ENCODE results near the gene PSTK. TPM values are rescaled to one million over a fixed set of nuclear protein-coding genes. Genes with fewer than 3 reads are reported as not detected.

Gene PSTK
- total and polyA plus RNA-seq, 10 of the 15 experiments (the other 5 are each of a cell fraction or from before 2014, with no cell fraction given), result 1.8 to 7.1 (median 3.4) TPM

DNA sequence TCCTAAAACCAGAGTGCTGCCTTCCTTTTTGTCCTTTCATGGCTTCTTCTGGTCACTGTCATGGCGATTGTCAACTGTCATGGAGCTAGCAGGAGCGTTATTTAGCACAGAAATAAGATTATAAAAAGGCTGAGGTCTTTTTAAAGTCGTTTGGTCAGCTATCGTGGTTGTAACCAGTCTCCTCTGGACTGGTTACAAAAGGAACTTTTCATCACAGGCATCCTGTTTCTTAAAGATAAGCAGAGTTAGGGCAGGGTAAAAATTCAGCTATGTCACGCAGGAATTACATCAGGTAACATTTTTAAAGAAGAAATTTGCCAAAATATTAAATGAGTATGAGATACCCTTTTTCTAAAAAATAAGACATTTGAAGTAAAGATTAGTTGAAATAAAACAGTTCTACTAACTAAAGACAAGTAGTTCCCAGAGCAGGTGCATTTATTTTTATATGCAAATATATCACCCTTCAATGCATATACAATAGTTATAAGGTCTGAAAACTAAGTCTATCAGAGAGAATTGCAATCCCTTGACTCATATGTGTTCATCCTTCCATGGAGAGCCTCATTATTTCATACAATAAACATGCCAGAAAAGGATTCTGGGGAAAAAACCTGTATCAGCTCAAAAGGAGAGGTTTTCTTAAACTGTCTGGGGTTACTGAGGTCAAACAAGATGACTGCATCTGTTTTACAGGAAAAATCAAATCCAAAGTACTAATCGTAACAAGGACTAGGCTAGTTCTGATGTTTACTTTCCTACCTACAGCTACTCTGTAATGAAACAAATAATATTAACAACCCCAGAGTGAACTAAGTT is 48.9 kb upstream of the PSTK start:
- Histone ChIP-seq H3K36me3 (ENCODE audit: control insufficient read depth in 2 of 2, insufficient read depth in 2 of 2, low read length in 1 of 2) (peaks cover 0 to 10% of the 10 kb centered on the region in 2 experiments; a peak in 1 of 4 replicates), H3K79me2 (ENCODE audit: control insufficient read depth, insufficient read depth, low read length) (no peaks in the 10 kb centered on the region), H3K4me2 (ENCODE audit: control insufficient read depth, insufficient read depth) (no peak overlapping the region), H3K9ac (ENCODE audit: control insufficient read depth, insufficient read depth, low read length) (no peak overlapping the region), H4K20me1 (ENCODE audit: control insufficient read depth, insufficient read depth) (no peaks in the 10 kb centered on the region), H3K27ac (ENCODE audit: control insufficient read depth, insufficient read depth) (no peak overlapping the region), H3K27me3 (replicated peaks in 1 of 2; ENCODE audit: control insufficient read depth in 2 of 2, insufficient read depth in 2 of 2, low read length in 1 of 2) (no peaks in the 10 kb centered on the region), H3K4me3 (no peak overlapping the region), H3K9me3 (replicated peaks; ENCODE audit: control insufficient read depth, insufficient read depth, low read length) (no peaks in the 10 kb centered on the region), H2AFZ (ENCODE audit: control insufficient read depth, low read depth, low read length) (no peak overlapping the region), H3K4me1 (ENCODE audit: control insufficient read depth, insufficient read depth, low read length) (no peaks in the 10 kb centered on the region)
- DNase-seq (ENCODE audit: low read depth, low spot score), result no peak
- ChIA-PET CTCF (no interaction called here), RAD21 (ENCODE audit: unreplicated experiment) (no interaction called here), SMC1A (ENCODE audit: uncharacterized antibody, unreplicated experiment) (no interaction called here), POLR2A (no interaction called here)
- TF ChIP-seq EP300 (IDR thresholded peaks at IDR 0.05; ENCODE audit: borderline replicate concordance in 1 of 2, control insufficient read depth in 1 of 2, low read depth in 2 of 2, low read length in 2 of 2) (no peak), PML (IDR thresholded peaks at IDR 0.05; ENCODE audit: low read length) (no peak), NR2C1 (IDR thresholded peaks at IDR 0.05) (no peak), STAT3 (IDR thresholded peaks at IDR 0.05; ENCODE audit: low read depth, low read length) (no peak), POLR2A (IDR thresholded peaks at IDR 0.05; ENCODE audit: low read depth, low read length) (no peak)
- ATAC-seq, result no peak
- intact Hi-C loops (cut with micrococcal nuclease; ENCODE audit: unreplicated experiment) (no loop called here), in situ Hi-C loops (cut with MboI) (no loop called here)
- 87% methylated on average over 6 of the region's 6 CpGs for WGBS (ENCODE audit: insufficient coverage, insufficient replicate concordance, low lambda C conversion rate, missing lambda C conversion rate)
- FAIRE-seq, result no peak
- BruUV-seq (replicated peaks), result no TSS peak

DNA sequence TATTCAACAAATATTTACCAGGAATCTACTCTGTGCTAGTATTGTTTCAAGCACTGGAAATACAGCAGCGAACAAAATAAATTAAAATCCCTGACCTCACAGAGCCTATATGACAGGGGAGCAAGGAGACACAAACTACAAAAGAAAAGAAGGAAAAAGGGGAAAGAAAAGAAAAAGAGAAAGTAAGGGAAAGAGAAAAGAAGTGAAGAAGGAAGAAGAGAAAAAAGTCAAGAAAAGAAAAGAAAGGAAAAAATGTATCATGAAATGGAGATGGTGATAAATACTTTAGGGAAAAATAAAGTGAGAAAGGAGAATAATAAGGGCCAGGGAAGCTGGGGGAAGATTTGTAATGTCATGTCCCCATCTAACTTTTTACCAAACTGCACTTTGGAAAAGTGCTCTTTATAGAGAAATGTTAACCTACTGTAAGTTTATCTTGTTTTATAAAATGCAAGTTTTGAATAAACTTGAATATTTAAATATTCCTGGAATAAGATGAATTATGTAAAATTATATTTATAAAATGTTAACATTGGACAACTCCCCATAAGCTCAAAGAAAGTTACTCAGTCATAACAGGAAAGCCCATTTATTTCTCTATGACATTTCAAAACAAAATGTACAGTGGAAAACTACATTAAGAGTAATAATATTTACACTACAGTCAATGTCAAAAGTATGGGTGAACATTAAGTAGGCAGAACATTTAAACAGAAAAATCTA is 40.9 kb upstream of the PSTK start:
- POLR2A ChIA-PET, result no interaction called here
- no TSS peak for BruUV-seq (replicated peaks)
- Histone ChIP-seq H3K27me3 (replicated peaks in 1 of 2; ENCODE audit: control insufficient read depth in 2 of 2, insufficient read depth in 2 of 2, low read length in 1 of 2) (no peaks in the 10 kb centered on the region), H3K27ac (ENCODE audit: control insufficient read depth, insufficient read depth) (no peak overlapping the region), H4K20me1 (ENCODE audit: control insufficient read depth, insufficient read depth) (no peaks in the 10 kb centered on the region), H3K36me3 (ENCODE audit: control insufficient read depth in 2 of 2, insufficient read depth in 2 of 2, low read length in 1 of 2) (peaks cover 0 to 10% of the 10 kb centered on the region in 2 experiments; a peak in 2 of 4 replicates), H3K4me2 (ENCODE audit: control insufficient read depth, insufficient read depth) (no peak overlapping the region), H3K4me1 (ENCODE audit: control insufficient read depth, insufficient read depth, low read length) (no peaks in the 10 kb centered on the region), H3K4me3 (no peak overlapping the region), H3K9me3 (replicated peaks; ENCODE audit: control insufficient read depth, insufficient read depth, low read length) (no peaks in the 10 kb centered on the region), H2AFZ (ENCODE audit: control insufficient read depth, low read depth, low read length) (no peak overlapping the region), H3K79me2 (ENCODE audit: control insufficient read depth, insufficient read depth, low read length) (no peaks in the 10 kb centered on the region), H3K9ac (ENCODE audit: control insufficient read depth, insufficient read depth, low read length) (no peak overlapping the region)
- SMC1A ChIA-PET (ENCODE audit: uncharacterized antibody, unreplicated experiment), result no interaction called here
- RAD21 ChIA-PET (ENCODE audit: unreplicated experiment), result no interaction called here
- in situ Hi-C loops (cut with MboI), result no loop called here
- FAIRE-seq (peak; percentile 35), ATAC-seq (no peak), DNase-seq (ENCODE audit: low read depth, low spot score) (no peak)
- WGBS (ENCODE audit: insufficient coverage, insufficient replicate concordance, low lambda C conversion rate, missing lambda C conversion rate), result 100% methylated on average over 1 of the region's 1 CpG
- CTCF ChIA-PET, result interaction anchor here (0.6 kb wide), 1 partner anchor 256 kb away, joined by 3 read pairs; no protein-coding TSS in a partner anchor
- intact Hi-C loops (cut with micrococcal nuclease; ENCODE audit: unreplicated experiment), result no loop called here
- TF ChIP-seq, protein P1, sequence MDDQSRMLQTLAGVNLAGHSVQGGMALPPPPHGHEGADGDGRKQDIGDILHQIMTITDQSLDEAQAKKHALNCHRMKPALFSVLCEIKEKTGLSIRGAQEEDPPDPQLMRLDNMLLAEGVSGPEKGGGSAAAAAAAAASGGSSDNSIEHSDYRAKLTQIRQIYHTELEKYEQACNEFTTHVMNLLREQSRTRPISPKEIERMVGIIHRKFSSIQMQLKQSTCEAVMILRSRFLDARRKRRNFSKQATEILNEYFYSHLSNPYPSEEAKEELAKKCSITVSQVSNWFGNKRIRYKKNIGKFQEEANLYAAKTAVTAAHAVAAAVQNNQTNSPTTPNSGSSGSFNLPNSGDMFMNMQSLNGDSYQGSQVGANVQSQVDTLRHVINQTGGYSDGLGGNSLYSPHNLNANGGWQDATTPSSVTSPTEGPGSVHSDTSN (IDR thresholded peaks at IDR 0.05; ENCODE audit: insufficient replicate concordance, low read depth, low read length), result no peak
- TF ChIP-seq, protein P2, sequence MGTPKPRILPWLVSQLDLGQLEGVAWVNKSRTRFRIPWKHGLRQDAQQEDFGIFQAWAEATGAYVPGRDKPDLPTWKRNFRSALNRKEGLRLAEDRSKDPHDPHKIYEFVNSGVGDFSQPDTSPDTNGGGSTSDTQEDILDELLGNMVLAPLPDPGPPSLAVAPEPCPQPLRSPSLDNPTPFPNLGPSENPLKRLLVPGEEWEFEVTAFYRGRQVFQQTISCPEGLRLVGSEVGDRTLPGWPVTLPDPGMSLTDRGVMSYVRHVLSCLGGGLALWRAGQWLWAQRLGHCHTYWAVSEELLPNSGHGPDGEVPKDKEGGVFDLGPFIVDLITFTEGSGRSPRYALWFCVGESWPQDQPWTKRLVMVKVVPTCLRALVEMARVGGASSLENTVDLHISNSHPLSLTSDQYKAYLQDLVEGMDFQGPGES (IDR thresholded peaks at IDR 0.05), result no peak
- TF ChIP-seq HDAC6 (IDR thresholded peaks at IDR 0.05; ENCODE audit: unreplicated experiment), result no peak
- TF ChIP-seq, protein P3, sequence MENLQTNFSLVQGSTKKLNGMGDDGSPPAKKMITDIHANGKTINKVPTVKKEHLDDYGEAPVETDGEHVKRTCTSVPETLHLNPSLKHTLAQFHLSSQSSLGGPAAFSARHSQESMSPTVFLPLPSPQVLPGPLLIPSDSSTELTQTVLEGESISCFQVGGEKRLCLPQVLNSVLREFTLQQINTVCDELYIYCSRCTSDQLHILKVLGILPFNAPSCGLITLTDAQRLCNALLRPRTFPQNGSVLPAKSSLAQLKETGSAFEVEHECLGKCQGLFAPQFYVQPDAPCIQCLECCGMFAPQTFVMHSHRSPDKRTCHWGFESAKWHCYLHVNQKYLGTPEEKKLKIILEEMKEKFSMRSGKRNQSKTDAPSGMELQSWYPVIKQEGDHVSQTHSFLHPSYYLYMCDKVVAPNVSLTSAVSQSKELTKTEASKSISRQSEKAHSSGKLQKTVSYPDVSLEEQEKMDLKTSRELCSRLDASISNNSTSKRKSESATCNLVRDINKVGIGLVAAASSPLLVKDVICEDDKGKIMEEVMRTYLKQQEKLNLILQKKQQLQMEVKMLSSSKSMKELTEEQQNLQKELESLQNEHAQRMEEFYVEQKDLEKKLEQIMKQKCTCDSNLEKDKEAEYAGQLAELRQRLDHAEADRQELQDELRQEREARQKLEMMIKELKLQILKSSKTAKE (IDR thresholded peaks at IDR 0.05; ENCODE audit: low read depth, poor library complexity, severe bottlenecking), result no peak
- TF ChIP-seq RB1 (IDR thresholded peaks at IDR 0.05; ENCODE audit: borderline replicate concordance), result no peak
- no peak for TF ChIP-seq SMAD5 (IDR thresholded peaks at IDR 0.05; ENCODE audit: low read depth)
- TF ChIP-seq STAT1 (conservative IDR thresholded peaks at IDR 0.05), result no peak

All from GM12878 (cell line).